ENCODE data around the gene GALNT17.
"Not testable (repeated sequence)": the region's sequence is repeated elsewhere in the genome, so short reads cannot be mapped to it uniquely, and the experiment has no call there.

GALNT17 gene

GRCh38 chr7:71237945-71238344, 106.0 kb downstream of the GALNT17 start:
- DNase-seq: no peak

- DNase-seq: no peak
Measured at GRCh38 chr7:71238581-71239295, 106.8 kb downstream of the GALNT17 start.

- DNase-seq: no peak
Measured at GRCh38 chr7:71239586-71240268, 107.8 kb downstream of the GALNT17 start.

- no peak for DNase-seq
Measured at GRCh38 chr7:71243736-71244410, 111.9 kb downstream of the GALNT17 start.

- no peak for DNase-seq
Measured at GRCh38 chr7:71245038-71245437, 113.1 kb downstream of the GALNT17 start.

- no peak for DNase-seq
Measured at GRCh38 chr7:71251706-71252105, 119.8 kb downstream of the GALNT17 start.

- no peak for DNase-seq
Measured at GRCh38 chr7:71254751-71255150, 122.8 kb downstream of the GALNT17 start.

GRCh38 chr7:71255537-71256178, 123.7 kb downstream of the GALNT17 start:
- no peak for DNase-seq

GRCh38 chr7:71261066-71261465, 129.1 kb downstream of the GALNT17 start:
- DNase-seq: no peak

GRCh38 chr7:71262834-71263233, 130.9 kb downstream of the GALNT17 start:
- not testable (repeated sequence) for DNase-seq

GRCh38 chr7:71264005-71264404, 132.1 kb downstream of the GALNT17 start:
- no peak for DNase-seq

GRCh38 chr7:71266912-71267311, 135.0 kb downstream of the GALNT17 start:
- no peak for DNase-seq

- DNase-seq: no peak
Measured at GRCh38 chr7:71267734-71268469, 136.0 kb downstream of the GALNT17 start.

GRCh38 chr7:71270558-71270957, 138.6 kb downstream of the GALNT17 start:
- DNase-seq: no peak

GRCh38 chr7:71271203-71271602, 139.3 kb downstream of the GALNT17 start:
- no peak for DNase-seq

GRCh38 chr7:71272509-71273490, 140.9 kb downstream of the GALNT17 start:
- DNase-seq: no peak

GRCh38 chr7:71278257-71278656, 146.3 kb downstream of the GALNT17 start:
- no peak for DNase-seq

- no peak for DNase-seq
Measured at GRCh38 chr7:71281261-71281660, 149.3 kb downstream of the GALNT17 start.

GRCh38 chr7:71283802-71284201, 151.9 kb downstream of the GALNT17 start:
- no peak for DNase-seq

- DNase-seq: no peak
Measured at GRCh38 chr7:71285571-71286145, 153.7 kb downstream of the GALNT17 start.

GRCh38 chr7:71286336-71286735, 154.4 kb downstream of the GALNT17 start:
- DNase-seq: no peak

All from NCI-H1048 (cell line).